Fibroblast of mammary gland (primary cell): ENCODE measurements around the gene ZRANB3.
"Not testable (repeated sequence)": the region's sequence is repeated elsewhere in the genome, so short reads cannot be mapped to it uniquely, and the experiment has no call there.

Experiments used
- DNase-seq: peaks from one replicate; pipeline ENCODE4 v3.0.0-alpha.2; 2010; ENCODE audit warnings: low read depth
- H3K4me3 ChIP-seq: 2 replicates; pipeline ENCODE4 v1.5.1; 2011; ENCODE audit warnings: low read depth, mild to moderate bottlenecking, low read length, moderate library complexity; ENCODE audit not compliant: control insufficient read depth
- CTCF ChIP-seq: conservative IDR thresholded peaks from 2 replicates; pipeline ENCODE4 v1.5.1; 2011; ENCODE audit warnings: low read depth, low read length, inconsistent platforms; ENCODE audit not compliant: control insufficient read depth, insufficient read depth

Gene ZRANB3

GRCh38 chr2:135422898-135423297 is 108.1 kb downstream of the ZRANB3 start:
- TF ChIP-seq CTCF: no peak
- H3K4me3 ChIP-seq: no peak overlapping the region
- no peak for DNase-seq

- H3K4me3 ChIP-seq: no peak overlapping the region
- DNase-seq: no peak
- TF ChIP-seq CTCF: no peak
Observed at GRCh38 chr2:135411646-135412045, 119.4 kb downstream of the ZRANB3 start.

- H3K4me3 ChIP-seq: no peak overlapping the region
- DNase-seq: no peak
- no peak for TF ChIP-seq CTCF
Observed at GRCh38 chr2:135409436-135409835, 121.6 kb downstream of the ZRANB3 start.

GRCh38 chr2:135396259-135396658 is 134.8 kb downstream of the ZRANB3 start:
- not testable (repeated sequence) for H3K4me3 ChIP-seq, DNase-seq

- H3K4me3 ChIP-seq: no peak overlapping the region
- no peak for TF ChIP-seq CTCF
- DNase-seq: peak; percentile 18
Observed at GRCh38 chr2:135386993-135387392, 144.0 kb downstream of the ZRANB3 start.

- DNase-seq: no peak
- H3K4me3 ChIP-seq: no peak overlapping the region
- no peak for TF ChIP-seq CTCF
Observed at GRCh38 chr2:135378591-135378990, 152.4 kb downstream of the ZRANB3 start.

- no peak overlapping the region for H3K4me3 ChIP-seq
- TF ChIP-seq CTCF: no peak
- DNase-seq: no peak
Observed at GRCh38 chr2:135373702-135374101, 157.3 kb downstream of the ZRANB3 start.

GRCh38 chr2:135349941-135350340 is 181.1 kb downstream of the ZRANB3 start:
- no peak for TF ChIP-seq CTCF
- DNase-seq: peak; percentile 7
- H3K4me3 ChIP-seq: no peak overlapping the region

GRCh38 chr2:135348096-135348704 is 182.8 kb downstream of the ZRANB3 start:
- DNase-seq: not testable (repeated sequence)

More at GRCh38 chr2:135348096-135348704, 182.8 kb downstream of the ZRANB3 start:
- H3K4me3 ChIP-seq: not testable (repeated sequence)
